Left colon (tissue), 2 donors: ENCODE results near the gene RARG. TPM values are rescaled to one million over a fixed set of nuclear protein-coding genes. Genes with fewer than 3 reads are reported as not detected.

Experiments used
- ATAC-seq: fragments of 200-7000 bp; cut with Tn5 transposase; one replicate; pipeline ENCODE4 v1.9.1; 2020; ENCODE audit warnings: mild to moderate bottlenecking, moderate library complexity
- DNase-seq, 2 donors: peaks; one replicate each; pipeline ENCODE4 v3.0.0-alpha.2; 2020
- intact Hi-C, 2 donors: fragments of 100-400 bp; cut with DNase I in 1 of 2; cut with micrococcal nuclease in 1 of 2; formaldehyde crosslinking; loops; one replicate each; pipeline versions ENCODE4 v1.11.2 to v1.14.0; 2022; cut with DNase I, micrococcal nuclease
- total RNA-seq, 2 donors: library from RNA; stranded (reverse); fragmentation: NEBNext Ultra II Directional; extraction: Animal tissue kit (Norgen Biotek cat#: 25700); gene quantifications; one replicate each; pipeline ENCODE4 v1.2.1, GENCODE V29; 2021
- donor health status: DM: no; HTN: no; CAD: no.
- donor health status: DM: yes; HTN: yes; CAD: no.

RARG gene
- total RNA-seq, 2 donors from 2014 or later: 10.2 to 12.3 TPM

GRCh38 chr12:53161119-53161911 lies 70.7 kb downstream of the RARG start:
- intact Hi-C loops: no loop called here

GRCh38 chr12:53160673-53161072 lies 71.3 kb downstream of the RARG start:
- DNase-seq: no peak
- ATAC-seq: no peak
- intact Hi-C loops: no loop called here

More at GRCh38 chr12:53161119-53161911, 70.7 kb downstream of the RARG start:
- DNase-seq (no peak), ATAC-seq (no peak)

Other genes with a start within 250 kb of the RARG start
- gene EIF4B, start 225.8 kb downstream of the RARG start, total RNA-seq: 100 to 1,000 TPM; 355 to 389 TPM
- 10 to 100 TPM; 31.4 to 35.6 TPM for gene TNS2, start 182.1 kb downstream of the RARG start, total RNA-seq
- 10 to 100 TPM; 30.7 to 34.9 TPM for gene SPRYD3, start 152.8 kb downstream of the RARG start, total RNA-seq
- gene IGFBP6, start 134.5 kb downstream of the RARG start, total RNA-seq: 10 to 100 TPM; 16.9 to 24.5 TPM
- not detected for gene SOAT2, start 128.7 kb downstream of the RARG start, total RNA-seq
- 10 to 100 TPM; 28.7 to 32.7 TPM for gene ZNF740, start 51.5 kb downstream of the RARG start, total RNA-seq
- gene CSAD, start 51.3 kb downstream of the RARG start, total RNA-seq: 10 to 100 TPM; 22.8 to 28.7 TPM
- 1 to 10 TPM; 4.6 to 9.1 TPM for gene ITGB7, start 25.0 kb downstream of the RARG start, total RNA-seq
- gene ESPL1, start 36.1 kb upstream of the RARG start, total RNA-seq: 1 to 10 TPM; 3.3 to 9.6 TPM
- gene PFDN5, start 63.3 kb upstream of the RARG start, total RNA-seq: 100 to 1,000 TPM; 268 to 291 TPM
- gene MYG1, start 67.5 kb upstream of the RARG start, total RNA-seq: 10 to 100 TPM; 37.9 to 39.2 TPM
- gene AAAS, start 89.4 kb upstream of the RARG start, total RNA-seq: 10 to 100 TPM; 34.6 to 39.0 TPM
- gene SP7, start 104.1 kb upstream of the RARG start, total RNA-seq: not detected
- gene SP1, start 148.0 kb upstream of the RARG start, total RNA-seq: 10 to 100 TPM; 85.2 to 98.2 TPM
- gene AMHR2, start 191.6 kb upstream of the RARG start, total RNA-seq: not detected
- 100 to 1,000 TPM; 447 to 662 TPM for gene PRR13, start 209.5 kb upstream of the RARG start, total RNA-seq
- gene PCBP2, start 219.9 kb upstream of the RARG start, total RNA-seq: 100 to 1,000 TPM; 586 to 592 TPM